WTC11 (cell line): ENCODE data around the gene PRR5L. TPM values are rescaled to one million over a fixed set of nuclear protein-coding genes. Genes with fewer than 3 reads are reported as not detected.

Source experiments
- ATAC-seq: fragments of 200-7000 bp; cut with Tn5 transposase; 2 replicates; pipeline ENCODE4 v1.10.0; 2021; ENCODE audit warnings: mild to moderate bottlenecking, moderate library complexity
- CTCF ChIA-PET: fragments of 300-600 bp; sonication (Branson Sonifier 250); formaldehyde crosslinking; loops from one replicate; lab custom pipeline; 2021; ENCODE audit warnings: antibody characterized with exemption; lab: Charles Lee
- POLR2A ChIA-PET: fragments of 350-600 bp; sonication (Branson Sonifier 250); formaldehyde crosslinking; loops from one replicate; lab custom pipeline; 2021; ENCODE audit warnings: antibody characterized with exemption; lab: Charles Lee
- DNase-seq: peaks from one replicate; pipeline ENCODE4 v3.0.0; 2021; ENCODE audit warnings: low spot score
- H3K27ac Mint-ChIP-seq: 2 replicates; pipeline ENCODE4 v1.8.0; 2021; ENCODE audit warnings: mixed read lengths
- H3K27me3 Mint-ChIP-seq: 2 replicates; pipeline ENCODE4 v1.8.0; 2021; ENCODE audit warnings: low read depth, mild to moderate bottlenecking, moderate library complexity, mixed read lengths
- H3K36me3 Mint-ChIP-seq: 2 replicates; pipeline ENCODE4 v1.8.0; 2021; ENCODE audit warnings: mixed read lengths
- H3K4me1 Mint-ChIP-seq: 2 replicates; pipeline ENCODE4 v1.8.0; 2022; ENCODE audit warnings: mixed read lengths
- H3K4me3 Mint-ChIP-seq: 2 replicates; pipeline ENCODE4 v1.8.0; 2021; ENCODE audit warnings: mild to moderate bottlenecking, moderate library complexity, mixed read lengths
- H3K9me3 Mint-ChIP-seq: 2 replicates; pipeline ENCODE4 v1.8.0; 2021; ENCODE audit warnings: mixed read lengths
- ATF1 ChIP-seq: sonication (generic); formaldehyde crosslinking; IDR thresholded peaks from 2 replicates; pipeline ENCODE4 v1.8.1; 2023; ENCODE audit warnings: mild to moderate bottlenecking, moderate library complexity, missing genetic modification reagents
- CBFB ChIP-seq: sonication (generic); formaldehyde crosslinking; IDR thresholded peaks from 2 replicates; pipeline ENCODE4 v1.8.1; 2022; ENCODE audit warnings: mild to moderate bottlenecking, low read depth, missing genetic modification reagents
- ESRRA ChIP-seq: sonication (generic); formaldehyde crosslinking; IDR thresholded peaks from 2 replicates; pipeline ENCODE4 v1.8.1; 2022; ENCODE audit warnings: mild to moderate bottlenecking, missing genetic modification reagents, borderline replicate concordance
- ETV6 ChIP-seq: sonication (generic); formaldehyde crosslinking; IDR thresholded peaks from 2 replicates; pipeline ENCODE4 v1.8.1; 2022; ENCODE audit warnings: mild to moderate bottlenecking, missing genetic modification reagents
- FOXP1 ChIP-seq: sonication (generic); formaldehyde crosslinking; IDR thresholded peaks from 2 replicates; pipeline ENCODE4 v1.8.0; 2022; ENCODE audit warnings: missing genetic modification reagents, mild to moderate bottlenecking, moderate library complexity, borderline replicate concordance
- GRHL2 ChIP-seq: fragments of 250-450 bp; sonication (Bioruptor Pico); IDR thresholded peaks from 2 replicates; pipeline ENCODE4 v1.8.0; 2022; ENCODE audit warnings: mild to moderate bottlenecking, moderate library complexity; ENCODE audit not compliant: insufficient replicate concordance, severe bottlenecking
- KAT7 ChIP-seq: sonication (generic); formaldehyde crosslinking; IDR thresholded peaks from 2 replicates; pipeline ENCODE4 v1.8.1; 2023; ENCODE audit warnings: missing genetic modification reagents, mild to moderate bottlenecking, borderline replicate concordance
- MXD4 ChIP-seq: fragments of 250-450 bp; sonication (Bioruptor Pico); IDR thresholded peaks from 2 replicates; pipeline ENCODE4 v1.8.0; 2021; ENCODE audit warnings: mild to moderate bottlenecking, moderate library complexity, borderline replicate concordance
- NFATC4 ChIP-seq: fragments of 250-450 bp; sonication (Bioruptor Pico); IDR thresholded peaks from 2 replicates; pipeline ENCODE4 v1.9.0; 2021; ENCODE audit warnings: mild to moderate bottlenecking
- RELA ChIP-seq: sonication (generic); formaldehyde crosslinking; IDR thresholded peaks from 2 replicates; pipeline ENCODE4 v1.8.1; 2022; ENCODE audit warnings: missing genetic modification reagents, mild to moderate bottlenecking, borderline replicate concordance
- SMAD3 ChIP-seq: sonication (generic); formaldehyde crosslinking; IDR thresholded peaks from 2 replicates; pipeline ENCODE4 v1.8.0; 2022; ENCODE audit warnings: missing genetic modification reagents, mild to moderate bottlenecking, borderline replicate concordance
- SP1 ChIP-seq: sonication (generic); formaldehyde crosslinking; conservative IDR thresholded peaks from 2 replicates; pipeline ENCODE4 v1.8.1; 2022; ENCODE audit warnings: missing genetic modification reagents
- TEAD4 ChIP-seq: sonication (generic); formaldehyde crosslinking; IDR thresholded peaks from 2 replicates; pipeline ENCODE4 v1.8.0; 2022; ENCODE audit warnings: mild to moderate bottlenecking, missing genetic modification reagents
- ZNF121 ChIP-seq: sonication (generic); formaldehyde crosslinking; IDR thresholded peaks from 2 replicates; pipeline ENCODE4 v1.8.0; 2023; ENCODE audit warnings: missing genetic modification reagents
- ZNF219 ChIP-seq: sonication (generic); formaldehyde crosslinking; IDR thresholded peaks from 2 replicates; pipeline ENCODE4 v1.8.0; 2023; ENCODE audit warnings: missing genetic modification reagents, mild to moderate bottlenecking, borderline replicate concordance
- ZNF671 ChIP-seq: fragments of 250-450 bp; sonication (Bioruptor Pico); IDR thresholded peaks from 2 replicates; pipeline ENCODE4 v1.8.0; 2021; ENCODE audit warnings: mild to moderate bottlenecking
- total RNA-seq: library from RNA; stranded (reverse); gene quantifications from 3 replicates; pipeline ENCODE4 v1.2.3, GENCODE V29; 2021
- TF ChIP-seq, protein P1 (sequence below): sonication (generic); formaldehyde crosslinking; IDR thresholded peaks from 2 replicates; pipeline ENCODE4 v1.8.1; 2023; ENCODE audit warnings: mild to moderate bottlenecking, missing genetic modification reagents, moderate library complexity
- TF ChIP-seq, protein P2 (sequence below): fragments of 250-450 bp; sonication (Bioruptor Pico); IDR thresholded peaks from 2 replicates; pipeline ENCODE4 v1.9.0; 2021; ENCODE audit warnings: mild to moderate bottlenecking, borderline replicate concordance
- TF ChIP-seq, protein P3 (sequence below): fragments of 250-450 bp; sonication (Bioruptor Pico); IDR thresholded peaks from 2 replicates; pipeline ENCODE4 v1.9.0; 2021; ENCODE audit warnings: mild to moderate bottlenecking
- TF ChIP-seq, protein P4 (sequence below): sonication (generic); formaldehyde crosslinking; IDR thresholded peaks from 2 replicates; pipeline ENCODE4 v1.8.1; 2022; ENCODE audit warnings: low read depth, mild to moderate bottlenecking, moderate library complexity, missing genetic modification reagents, borderline replicate concordance
- TF ChIP-seq, protein P5 (sequence below): fragments of 250-450 bp; sonication (Bioruptor Pico); conservative IDR thresholded peaks from 2 replicates; pipeline ENCODE4 v1.9.0; 2021; ENCODE audit warnings: mild to moderate bottlenecking

The PRR5L gene
- total RNA-seq, 1 experiment from 2014 or later, result 3.9 TPM

DNA sequence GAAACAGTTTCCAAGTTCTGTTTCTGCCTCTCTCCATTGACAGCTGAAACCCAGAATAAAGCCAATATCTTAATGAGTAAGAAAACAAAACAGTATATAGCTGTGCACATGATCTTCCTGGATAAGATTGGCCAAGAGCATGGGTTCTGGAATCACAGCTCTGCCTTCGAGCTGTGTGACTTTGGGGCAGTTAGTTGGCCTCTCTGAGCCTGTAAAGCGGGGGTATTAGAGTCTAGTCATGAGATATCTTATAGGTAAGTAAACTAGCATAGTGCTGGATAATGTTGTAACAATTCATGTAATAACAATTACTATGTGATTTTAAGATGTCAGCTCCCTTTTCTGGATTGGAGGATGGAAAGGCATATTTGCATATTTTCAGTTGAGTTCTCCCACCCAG is 140.5 kb downstream of the PRR5L start:
- no peak for DNase-seq
- H3K36me3 Mint-ChIP-seq, result peaks cover 4% of the 10 kb centered on the region; the same call in 1 of the 2 replicates

DNA sequence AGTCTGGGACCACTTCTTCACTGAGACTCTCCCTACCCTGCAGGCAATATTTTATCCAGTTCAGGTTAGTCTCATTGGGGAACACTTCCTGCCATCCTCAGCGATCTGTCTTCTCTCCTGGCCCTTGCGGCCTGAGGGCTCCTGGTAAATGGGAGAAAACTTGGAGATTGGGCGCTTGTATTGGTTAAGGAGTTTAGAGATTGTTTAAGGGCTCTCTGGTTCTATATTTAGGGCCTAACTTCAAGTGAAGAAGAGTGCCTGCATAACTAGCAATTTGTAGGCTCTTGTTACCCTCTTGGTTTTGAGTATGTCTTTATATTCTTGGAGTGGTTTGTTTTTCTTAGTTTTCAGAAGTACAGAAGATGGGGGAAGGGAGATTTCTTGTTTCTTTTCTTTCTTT is 141.3 kb downstream of the PRR5L start:
- ATAC-seq, result no peak
- Mint-ChIP-seq H3K27me3 (no peaks in the 10 kb centered on the region; the same call in 1 of the 2 replicates), H3K9me3 (peaks cover 15% of the 10 kb centered on the region), H3K36me3 (peaks cover 7% of the 10 kb centered on the region), H3K4me3 (no peak overlapping the region), H3K4me1 (0 out of 2 replicates have a peak, but pooled peaks cover 3% of the 10 kb centered on the region), H3K27ac (no peak overlapping the region)
- POLR2A ChIA-PET, result no interaction called here
- CTCF ChIA-PET, result no interaction called here
- TF ChIP-seq, protein P1, sequence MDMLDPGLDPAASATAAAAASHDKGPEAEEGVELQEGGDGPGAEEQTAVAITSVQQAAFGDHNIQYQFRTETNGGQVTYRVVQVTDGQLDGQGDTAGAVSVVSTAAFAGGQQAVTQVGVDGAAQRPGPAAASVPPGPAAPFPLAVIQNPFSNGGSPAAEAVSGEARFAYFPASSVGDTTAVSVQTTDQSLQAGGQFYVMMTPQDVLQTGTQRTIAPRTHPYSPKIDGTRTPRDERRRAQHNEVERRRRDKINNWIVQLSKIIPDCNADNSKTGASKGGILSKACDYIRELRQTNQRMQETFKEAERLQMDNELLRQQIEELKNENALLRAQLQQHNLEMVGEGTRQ (CRISPR knock-in tag), result no peak
- TF ChIP-seq CBFB (CRISPR knock-in tag) (no peak), KAT7 (no peak)
- no peak for DNase-seq

More for the DNA sequence above, 140.5 kb downstream of the PRR5L start:
- POLR2A ChIA-PET, result no interaction called here
- H3K9me3 Mint-ChIP-seq, result peaks cover 9% of the 10 kb centered on the region
- TF ChIP-seq RELA (CRISPR knock-in tag), result no peak
- TF ChIP-seq ETV6 (CRISPR knock-in tag), result no peak
- TF ChIP-seq, protein P2, sequence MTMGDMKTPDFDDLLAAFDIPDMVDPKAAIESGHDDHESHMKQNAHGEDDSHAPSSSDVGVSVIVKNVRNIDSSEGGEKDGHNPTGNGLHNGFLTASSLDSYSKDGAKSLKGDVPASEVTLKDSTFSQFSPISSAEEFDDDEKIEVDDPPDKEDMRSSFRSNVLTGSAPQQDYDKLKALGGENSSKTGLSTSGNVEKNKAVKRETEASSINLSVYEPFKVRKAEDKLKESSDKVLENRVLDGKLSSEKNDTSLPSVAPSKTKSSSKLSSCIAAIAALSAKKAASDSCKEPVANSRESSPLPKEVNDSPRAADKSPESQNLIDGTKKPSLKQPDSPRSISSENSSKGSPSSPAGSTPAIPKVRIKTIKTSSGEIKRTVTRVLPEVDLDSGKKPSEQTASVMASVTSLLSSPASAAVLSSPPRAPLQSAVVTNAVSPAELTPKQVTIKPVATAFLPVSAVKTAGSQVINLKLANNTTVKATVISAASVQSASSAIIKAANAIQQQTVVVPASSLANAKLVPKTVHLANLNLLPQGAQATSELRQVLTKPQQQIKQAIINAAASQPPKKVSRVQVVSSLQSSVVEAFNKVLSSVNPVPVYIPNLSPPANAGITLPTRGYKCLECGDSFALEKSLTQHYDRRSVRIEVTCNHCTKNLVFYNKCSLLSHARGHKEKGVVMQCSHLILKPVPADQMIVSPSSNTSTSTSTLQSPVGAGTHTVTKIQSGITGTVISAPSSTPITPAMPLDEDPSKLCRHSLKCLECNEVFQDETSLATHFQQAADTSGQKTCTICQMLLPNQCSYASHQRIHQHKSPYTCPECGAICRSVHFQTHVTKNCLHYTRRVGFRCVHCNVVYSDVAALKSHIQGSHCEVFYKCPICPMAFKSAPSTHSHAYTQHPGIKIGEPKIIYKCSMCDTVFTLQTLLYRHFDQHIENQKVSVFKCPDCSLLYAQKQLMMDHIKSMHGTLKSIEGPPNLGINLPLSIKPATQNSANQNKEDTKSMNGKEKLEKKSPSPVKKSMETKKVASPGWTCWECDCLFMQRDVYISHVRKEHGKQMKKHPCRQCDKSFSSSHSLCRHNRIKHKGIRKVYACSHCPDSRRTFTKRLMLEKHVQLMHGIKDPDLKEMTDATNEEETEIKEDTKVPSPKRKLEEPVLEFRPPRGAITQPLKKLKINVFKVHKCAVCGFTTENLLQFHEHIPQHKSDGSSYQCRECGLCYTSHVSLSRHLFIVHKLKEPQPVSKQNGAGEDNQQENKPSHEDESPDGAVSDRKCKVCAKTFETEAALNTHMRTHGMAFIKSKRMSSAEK, result no peak
- TF ChIP-seq SP1 (CRISPR knock-in tag), result no peak
- TF ChIP-seq NFATC4 (CRISPR knock-in tag), result no peak
- TF ChIP-seq, protein P3, sequence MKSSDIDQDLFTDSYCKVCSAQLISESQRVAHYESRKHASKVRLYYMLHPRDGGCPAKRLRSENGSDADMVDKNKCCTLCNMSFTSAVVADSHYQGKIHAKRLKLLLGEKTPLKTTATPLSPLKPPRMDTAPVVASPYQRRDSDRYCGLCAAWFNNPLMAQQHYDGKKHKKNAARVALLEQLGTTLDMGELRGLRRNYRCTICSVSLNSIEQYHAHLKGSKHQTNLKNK (CRISPR knock-in tag), result no peak
- no peak for TF ChIP-seq SMAD3 (CRISPR knock-in tag)
- TF ChIP-seq, protein P4, sequence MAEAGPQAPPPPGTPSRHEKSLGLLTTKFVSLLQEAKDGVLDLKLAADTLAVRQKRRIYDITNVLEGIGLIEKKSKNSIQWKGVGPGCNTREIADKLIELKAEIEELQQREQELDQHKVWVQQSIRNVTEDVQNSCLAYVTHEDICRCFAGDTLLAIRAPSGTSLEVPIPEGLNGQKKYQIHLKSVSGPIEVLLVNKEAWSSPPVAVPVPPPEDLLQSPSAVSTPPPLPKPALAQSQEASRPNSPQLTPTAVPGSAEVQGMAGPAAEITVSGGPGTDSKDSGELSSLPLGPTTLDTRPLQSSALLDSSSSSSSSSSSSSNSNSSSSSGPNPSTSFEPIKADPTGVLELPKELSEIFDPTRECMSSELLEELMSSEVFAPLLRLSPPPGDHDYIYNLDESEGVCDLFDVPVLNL (CRISPR knock-in tag), result no peak
- no peak for TF ChIP-seq ZNF121
- no peak for TF ChIP-seq ESRRA (CRISPR knock-in tag)
- no peak for TF ChIP-seq TEAD4 (CRISPR knock-in tag)
- TF ChIP-seq ATF1 (CRISPR knock-in tag), result no peak
- TF ChIP-seq ZNF671 (CRISPR knock-in tag), result no peak
- TF ChIP-seq MXD4 (CRISPR knock-in tag), result no peak
- no peak for TF ChIP-seq CBFB (CRISPR knock-in tag)
- no peak for TF ChIP-seq ZNF219 (CRISPR knock-in tag)
- no peak for TF ChIP-seq FOXP1 (CRISPR knock-in tag)
- TF ChIP-seq, protein P5, sequence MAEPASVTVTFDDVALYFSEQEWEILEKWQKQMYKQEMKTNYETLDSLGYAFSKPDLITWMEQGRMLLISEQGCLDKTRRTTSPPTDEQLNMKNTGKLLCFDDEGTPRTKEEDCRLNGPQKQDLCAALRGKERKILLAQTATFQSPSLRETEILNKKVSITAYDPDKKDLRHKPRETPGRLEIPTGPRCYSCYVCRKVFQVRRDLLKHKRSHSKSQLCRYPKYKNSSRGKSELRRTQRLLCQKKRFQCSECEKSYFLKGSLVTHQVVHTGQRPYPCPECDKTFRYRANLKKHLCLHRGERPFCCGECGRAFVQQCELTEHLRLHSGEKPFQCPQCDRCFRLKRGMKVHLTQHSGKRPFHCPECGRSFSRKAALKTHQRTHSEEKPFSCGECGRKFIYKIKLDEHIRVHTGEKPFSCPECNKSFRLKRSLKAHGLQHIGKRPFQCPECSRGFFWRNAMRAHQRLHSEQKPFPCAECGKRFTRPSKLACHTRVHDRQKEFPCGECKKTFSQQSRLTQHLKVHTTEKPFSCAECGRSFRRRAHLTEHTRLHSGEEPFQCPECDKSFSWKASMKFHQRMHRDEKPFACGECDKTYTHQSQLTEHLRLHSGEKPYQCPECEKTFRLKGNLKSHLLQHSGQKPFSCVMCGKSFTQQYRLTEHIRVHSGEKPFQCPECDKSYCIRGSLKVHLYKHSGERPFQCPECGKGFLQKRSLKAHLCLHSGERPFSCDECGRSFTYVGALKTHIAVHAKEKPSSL (CRISPR knock-in tag), result no peak
- no peak for TF ChIP-seq GRHL2 (CRISPR knock-in tag)
- H3K27ac Mint-ChIP-seq, result no peak overlapping the region
- no peak overlapping the region for H3K4me3 Mint-ChIP-seq
- no peaks in the 10 kb centered on the region for H3K4me1 Mint-ChIP-seq
- ATAC-seq, result no peak
- CTCF ChIA-PET, result no interaction called here
- no peaks in the 10 kb centered on the region; the same call in 1 of the 2 replicates for H3K27me3 Mint-ChIP-seq
